ENCODE measurements around the gene ANKRD63. TPM values are rescaled to one million over a fixed set of nuclear protein-coding genes. Genes with fewer than 3 reads are reported as not detected.

Gene ANKRD63
- total and polyA plus RNA-seq, 2 of the 13 experiments (the other 11 are each of a cell fraction or from before 2014, with no cell fraction given) = not detected

DNA sequence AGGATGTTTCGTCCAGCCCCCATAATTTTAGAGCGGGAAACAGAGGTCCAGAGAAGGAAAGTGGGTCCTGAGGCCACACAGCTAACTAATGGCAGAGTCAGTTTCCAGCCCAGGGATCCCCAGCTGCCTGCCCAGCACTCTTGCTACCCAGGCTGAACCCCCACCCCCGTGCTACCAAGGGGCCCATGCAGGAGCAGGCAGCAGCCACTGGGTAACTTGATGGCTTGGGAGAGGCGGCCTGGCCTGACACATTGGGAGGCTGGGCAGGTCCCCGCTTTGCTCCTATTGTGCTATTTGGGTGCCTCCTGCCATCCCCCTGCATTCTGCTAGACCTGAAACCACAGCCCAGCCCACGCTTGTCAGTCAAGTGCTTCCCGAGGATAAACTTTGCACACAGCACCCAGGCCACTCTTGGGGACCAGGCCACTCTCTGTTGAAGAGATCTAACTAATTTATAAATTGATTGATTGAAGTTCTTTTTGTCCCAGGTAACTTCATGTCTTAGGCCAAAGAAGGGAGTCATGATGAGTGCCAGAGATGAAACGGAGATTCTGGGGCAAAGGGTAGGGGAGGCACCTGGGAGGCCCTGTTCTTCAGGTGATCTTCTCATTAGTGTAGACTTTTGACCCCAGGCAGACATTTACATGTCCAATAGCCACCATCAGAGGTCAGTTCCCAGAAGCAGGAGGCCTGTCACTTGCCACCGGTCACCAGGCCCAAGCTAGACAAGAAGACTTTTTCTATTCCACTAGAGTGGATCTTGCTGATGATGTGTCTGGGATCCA, 37.0 kb downstream of the ANKRD63 start:
- H3K27me3 ChIP-seq (ENCODE audit: control insufficient read depth in 1 of 2, insufficient read depth in 2 of 2, low read length in 2 of 2) = peaks cover 0 to 51% of the 10 kb centered on the region in 2 experiments; a peak in 4 of 5 replicates
- H3K4me2 ChIP-seq (ENCODE audit: low read depth, low read length) = no peak overlapping the region
- H3K4me1 ChIP-seq (ENCODE audit: insufficient read depth, low read length) = peaks cover 28% of the 10 kb centered on the region
- no peaks in the 10 kb centered on the region for H3K79me2 ChIP-seq (ENCODE audit: insufficient read depth, low read length)
- intact Hi-C loops (cut with micrococcal nuclease; ENCODE audit: unreplicated experiment) = no loop called here
- ChIA-PET POLR2A (no interaction called here), CTCF (ENCODE audit: low intra/inter-chr PET ratio, low total read pairs) (no interaction called here)
- no TSS peak for BruUV-seq (replicated peaks)
- no peak overlapping the region for H3K27ac ChIP-seq (ENCODE audit: extremely low read length, insufficient read depth, low read length)
- H3K4me3 ChIP-seq (replicated peaks in 1 of 3; ENCODE audit: insufficient read depth in 1 of 3, low read depth in 2 of 3, low read length in 3 of 3) = no peak overlapping the region
- no peaks in the 10 kb centered on the region for H4K20me1 ChIP-seq (ENCODE audit: insufficient read depth, low read length)
- no peak for ATAC-seq
- H2AFZ ChIP-seq (ENCODE audit: low read length) = no peak overlapping the region
- H3K9ac ChIP-seq (ENCODE audit: insufficient read depth, low read depth, low read length) = no peak overlapping the region
- no peak for DNase-seq (ENCODE audit: low spot score)
- in situ Hi-C loops (cut with HindIII; ENCODE audit: extremely low pct_ligation_motif_present, low pct_unique_long_range_greater_than_20kb) = no loop called here
- no peaks in the 10 kb centered on the region for H3K9me3 ChIP-seq (ENCODE audit: low read length)
- whole genome bisulfite sequencing (ENCODE audit: low lambda C conversion rate) = 55% methylated on average over 7 of the region's 9 CpGs
- TF ChIP-seq, protein P1, sequence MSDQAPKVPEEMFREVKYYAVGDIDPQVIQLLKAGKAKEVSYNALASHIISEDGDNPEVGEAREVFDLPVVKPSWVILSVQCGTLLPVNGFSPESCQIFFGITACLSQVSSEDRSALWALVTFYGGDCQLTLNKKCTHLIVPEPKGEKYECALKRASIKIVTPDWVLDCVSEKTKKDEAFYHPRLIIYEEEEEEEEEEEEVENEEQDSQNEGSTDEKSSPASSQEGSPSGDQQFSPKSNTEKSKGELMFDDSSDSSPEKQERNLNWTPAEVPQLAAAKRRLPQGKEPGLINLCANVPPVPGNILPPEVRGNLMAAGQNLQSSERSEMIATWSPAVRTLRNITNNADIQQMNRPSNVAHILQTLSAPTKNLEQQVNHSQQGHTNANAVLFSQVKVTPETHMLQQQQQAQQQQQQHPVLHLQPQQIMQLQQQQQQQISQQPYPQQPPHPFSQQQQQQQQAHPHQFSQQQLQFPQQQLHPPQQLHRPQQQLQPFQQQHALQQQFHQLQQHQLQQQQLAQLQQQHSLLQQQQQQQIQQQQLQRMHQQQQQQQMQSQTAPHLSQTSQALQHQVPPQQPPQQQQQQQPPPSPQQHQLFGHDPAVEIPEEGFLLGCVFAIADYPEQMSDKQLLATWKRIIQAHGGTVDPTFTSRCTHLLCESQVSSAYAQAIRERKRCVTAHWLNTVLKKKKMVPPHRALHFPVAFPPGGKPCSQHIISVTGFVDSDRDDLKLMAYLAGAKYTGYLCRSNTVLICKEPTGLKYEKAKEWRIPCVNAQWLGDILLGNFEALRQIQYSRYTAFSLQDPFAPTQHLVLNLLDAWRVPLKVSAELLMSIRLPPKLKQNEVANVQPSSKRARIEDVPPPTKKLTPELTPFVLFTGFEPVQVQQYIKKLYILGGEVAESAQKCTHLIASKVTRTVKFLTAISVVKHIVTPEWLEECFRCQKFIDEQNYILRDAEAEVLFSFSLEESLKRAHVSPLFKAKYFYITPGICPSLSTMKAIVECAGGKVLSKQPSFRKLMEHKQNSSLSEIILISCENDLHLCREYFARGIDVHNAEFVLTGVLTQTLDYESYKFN (CRISPR knock-in tag; conservative IDR thresholded peaks at IDR 0.05) = no peak
- TF ChIP-seq, protein P2, sequence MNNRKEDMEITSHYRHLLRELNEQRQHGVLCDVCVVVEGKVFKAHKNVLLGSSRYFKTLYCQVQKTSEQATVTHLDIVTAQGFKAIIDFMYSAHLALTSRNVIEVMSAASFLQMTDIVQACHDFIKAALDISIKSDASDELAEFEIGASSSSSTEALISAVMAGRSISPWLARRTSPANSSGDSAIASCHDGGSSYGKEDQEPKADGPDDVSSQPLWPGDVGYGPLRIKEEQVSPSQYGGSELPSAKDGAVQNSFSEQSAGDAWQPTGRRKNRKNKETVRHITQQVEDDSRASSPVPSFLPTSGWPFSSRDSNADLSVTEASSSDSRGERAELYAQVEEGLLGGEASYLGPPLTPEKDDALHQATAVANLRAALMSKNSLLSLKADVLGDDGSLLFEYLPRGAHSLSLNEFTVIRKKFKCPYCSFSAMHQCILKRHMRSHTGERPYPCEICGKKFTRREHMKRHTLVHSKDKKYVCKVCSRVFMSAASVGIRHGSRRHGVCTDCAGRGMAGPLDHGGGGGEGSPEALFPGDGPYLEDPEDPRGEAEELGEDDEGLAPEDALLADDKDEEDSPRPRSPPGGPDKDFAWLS (CRISPR knock-in tag; IDR thresholded peaks at IDR 0.05; ENCODE audit: borderline replicate concordance) = no peak
- no peak for TF ChIP-seq ZNF3 (CRISPR knock-in tag; IDR thresholded peaks at IDR 0.05)
- H3K36me3 ChIP-seq (replicated peaks in 1 of 2; ENCODE audit: control insufficient read depth in 1 of 2, insufficient read depth in 2 of 2, low read length in 2 of 2) = no peaks in the 10 kb centered on the region
- no peak for FAIRE-seq
